Stimulated activated CD4-positive, alpha-beta T cell treated with anti-CD3 and anti-CD28 coated beads, Interleukin-12 subunit alpha, Interleukin-12 subunit beta, amount 100 ng/mL, for 24 hours (primary cell): Measurements from ENCODE around the gene ARCN1.
A peak's percentile ranks its signal among the peaks of the same experiment; 100 is the strongest.
"Not testable (repeated sequence)": the region's sequence is repeated elsewhere in the genome, so short reads cannot be mapped to it uniquely, and the experiment has no call there.

Source experiments
- DNase-seq, 2 experiments: peaks; one replicate each; pipeline ENCODE4 v3.0.0-alpha.2; 2020; ENCODE audit warnings: low read depth in 2 of 2

Gene ARCN1

GRCh38 chr11:118606157-118606843, 34.1 kb downstream of the ARCN1 start:
- DNase-seq = no peak

- DNase-seq = no peak
These were observed 34.6 kb downstream of the ARCN1 start for GRCh38 chr11:118606844-118607228.

GRCh38 chr11:118607401-118608359, 35.5 kb downstream of the ARCN1 start, which contains the start of gene PHLDB1:
TSS of gene PHLDB1 (plus strand) at chr11:118607615. CDS start at chr11:118613837, 6,222 bp downstream.
- peak in 1 of 2 experiments; percentile 39 for DNase-seq

GRCh38 chr11:118608360-118609227, 36.4 kb downstream of the ARCN1 start:
- DNase-seq = peak; percentile 40 to 43

GRCh38 chr11:118609380-118610224, 37.4 kb downstream of the ARCN1 start:
- DNase-seq = peak in 1 of 2 experiments; percentile 10

- no peak for DNase-seq
These were observed 38.1 kb downstream of the ARCN1 start for GRCh38 chr11:118610225-118610772.

GRCh38 chr11:118610773-118611432, 38.7 kb downstream of the ARCN1 start:
- peak; percentile 63 to 83 for DNase-seq

- DNase-seq = not testable (repeated sequence)
These were observed 39.2 kb downstream of the ARCN1 start for GRCh38 chr11:118611433-118611795.

GRCh38 chr11:118612378-118612777, 40.2 kb downstream of the ARCN1 start:
- no peak for DNase-seq

- DNase-seq = no peak
These were observed 42.3 kb downstream of the ARCN1 start for GRCh38 chr11:118614511-118614910.

GRCh38 chr11:118615282-118615975, 43.2 kb downstream of the ARCN1 start:
- DNase-seq = no peak

GRCh38 chr11:118615976-118616371, 43.8 kb downstream of the ARCN1 start:
- DNase-seq = no peak

GRCh38 chr11:118618115-118618990, 46.1 kb downstream of the ARCN1 start:
- DNase-seq = no peak

- DNase-seq = no peak
These were observed 46.8 kb downstream of the ARCN1 start for GRCh38 chr11:118618991-118619375.

GRCh38 chr11:118619444-118620197, 47.4 kb downstream of the ARCN1 start:
- no peak for DNase-seq

GRCh38 chr11:118620529-118621070, 48.4 kb downstream of the ARCN1 start:
- DNase-seq = no peak

- DNase-seq = peak in 1 of 2 experiments; percentile 31
These were observed 49.0 kb downstream of the ARCN1 start for GRCh38 chr11:118621071-118621783.
